GM19395 (cell line): ENCODE measurements around the gene PLLP.

Experiments
- ATAC-seq: cut with Tn5 transposase; IDR thresholded peaks from one replicate; pipeline ENCODE4 v1.9.1; 2021; ENCODE audit warnings: mild to moderate bottlenecking, moderate library complexity; ENCODE audit not compliant: unreplicated experiment

PLLP gene

GRCh38 chr16:57303021-57303909 lies 18.8 kb upstream of the PLLP start:
- ATAC-seq: no peak

- no peak for ATAC-seq
Measured at GRCh38 chr16:57301126-57301817, 16.8 kb upstream of the PLLP start.

GRCh38 chr16:57300387-57301125 lies 16.1 kb upstream of the PLLP start:
- ATAC-seq: peak; percentile 85

GRCh38 chr16:57299719-57300386 lies 15.4 kb upstream of the PLLP start:
- ATAC-seq: peak; percentile 51

GRCh38 chr16:57299009-57299718 lies 14.7 kb upstream of the PLLP start:
- peak; percentile 28 for ATAC-seq

- ATAC-seq: no peak
Measured at GRCh38 chr16:57297856-57298255, 13.4 kb upstream of the PLLP start.

GRCh38 chr16:57289391-57290257 lies 5.2 kb upstream of the PLLP start:
- ATAC-seq: no peak

- no peak for ATAC-seq
Measured at GRCh38 chr16:57285379-57285778, 907 bp upstream of the PLLP start.

GRCh38 chr16:57284952-57285363 lies 486 bp upstream of the PLLP start:
- no peak for ATAC-seq

GRCh38 chr16:57283959-57284208 lies 588 bp downstream of the PLLP start:
- no peak for ATAC-seq

GRCh38 chr16:57283214-57283958 lies 1.1 kb downstream of the PLLP start:
- ATAC-seq: no peak

GRCh38 chr16:57282510-57283213 lies 1.8 kb downstream of the PLLP start:
- no peak for ATAC-seq

- no peak for ATAC-seq
Measured at GRCh38 chr16:57281791-57282190, 2.7 kb downstream of the PLLP start.

- no peak for ATAC-seq
Measured at GRCh38 chr16:57279780-57280638, 4.5 kb downstream of the PLLP start.

- ATAC-seq: no peak
Measured at GRCh38 chr16:57278494-57278893, 6.0 kb downstream of the PLLP start.

GRCh38 chr16:57277586-57277985 lies 6.9 kb downstream of the PLLP start:
- no peak for ATAC-seq

GRCh38 chr16:57276596-57276995 lies 7.9 kb downstream of the PLLP start:
- no peak for ATAC-seq
